D721Med (cell line): ENCODE results near the gene DUSP1.

Experiments
- DNase-seq: peaks from one replicate; pipeline ENCODE4 v3.0.0; 2011; ENCODE audit warnings: low spot score; ENCODE audit not compliant: insufficient read length
- FAIRE-seq: peaks from 2 replicates; lab custom pipeline; 2011; peaks lifted over from hg19 to GRCh38; lab: Jason Lieb, UNC
- TF ChIP-seq, protein P1 (sequence below): IDR thresholded peaks from 2 replicates; pipeline ENCODE4 v1.5.1; 2012; ENCODE audit warnings: mild to moderate bottlenecking, control low read depth; ENCODE audit not compliant: insufficient read depth; ENCODE audit errors: missing control alignments

Gene DUSP1

DNA sequence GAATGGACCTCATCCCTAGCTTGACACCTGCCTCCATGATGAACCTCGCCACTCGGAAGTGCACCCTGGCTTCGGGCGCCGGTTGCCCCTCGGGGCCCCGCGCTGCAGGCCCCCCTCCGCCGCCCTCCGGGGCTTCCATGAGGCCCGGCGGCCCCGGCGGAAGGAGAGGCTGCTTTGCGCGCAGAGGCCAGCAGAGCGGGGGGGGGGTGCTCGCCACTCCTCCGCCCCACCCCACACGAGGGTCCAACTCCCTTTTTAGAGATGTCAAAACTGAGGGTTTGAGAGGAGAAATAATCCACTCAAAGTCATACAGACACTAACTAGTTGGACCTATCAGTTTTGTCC, 7.9 kb downstream of the DUSP1 start:
- no peak for DNase-seq
- TF ChIP-seq, protein P1, sequence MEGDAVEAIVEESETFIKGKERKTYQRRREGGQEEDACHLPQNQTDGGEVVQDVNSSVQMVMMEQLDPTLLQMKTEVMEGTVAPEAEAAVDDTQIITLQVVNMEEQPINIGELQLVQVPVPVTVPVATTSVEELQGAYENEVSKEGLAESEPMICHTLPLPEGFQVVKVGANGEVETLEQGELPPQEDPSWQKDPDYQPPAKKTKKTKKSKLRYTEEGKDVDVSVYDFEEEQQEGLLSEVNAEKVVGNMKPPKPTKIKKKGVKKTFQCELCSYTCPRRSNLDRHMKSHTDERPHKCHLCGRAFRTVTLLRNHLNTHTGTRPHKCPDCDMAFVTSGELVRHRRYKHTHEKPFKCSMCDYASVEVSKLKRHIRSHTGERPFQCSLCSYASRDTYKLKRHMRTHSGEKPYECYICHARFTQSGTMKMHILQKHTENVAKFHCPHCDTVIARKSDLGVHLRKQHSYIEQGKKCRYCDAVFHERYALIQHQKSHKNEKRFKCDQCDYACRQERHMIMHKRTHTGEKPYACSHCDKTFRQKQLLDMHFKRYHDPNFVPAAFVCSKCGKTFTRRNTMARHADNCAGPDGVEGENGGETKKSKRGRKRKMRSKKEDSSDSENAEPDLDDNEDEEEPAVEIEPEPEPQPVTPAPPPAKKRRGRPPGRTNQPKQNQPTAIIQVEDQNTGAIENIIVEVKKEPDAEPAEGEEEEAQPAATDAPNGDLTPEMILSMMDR: no peak
- no peak for FAIRE-seq

DNA sequence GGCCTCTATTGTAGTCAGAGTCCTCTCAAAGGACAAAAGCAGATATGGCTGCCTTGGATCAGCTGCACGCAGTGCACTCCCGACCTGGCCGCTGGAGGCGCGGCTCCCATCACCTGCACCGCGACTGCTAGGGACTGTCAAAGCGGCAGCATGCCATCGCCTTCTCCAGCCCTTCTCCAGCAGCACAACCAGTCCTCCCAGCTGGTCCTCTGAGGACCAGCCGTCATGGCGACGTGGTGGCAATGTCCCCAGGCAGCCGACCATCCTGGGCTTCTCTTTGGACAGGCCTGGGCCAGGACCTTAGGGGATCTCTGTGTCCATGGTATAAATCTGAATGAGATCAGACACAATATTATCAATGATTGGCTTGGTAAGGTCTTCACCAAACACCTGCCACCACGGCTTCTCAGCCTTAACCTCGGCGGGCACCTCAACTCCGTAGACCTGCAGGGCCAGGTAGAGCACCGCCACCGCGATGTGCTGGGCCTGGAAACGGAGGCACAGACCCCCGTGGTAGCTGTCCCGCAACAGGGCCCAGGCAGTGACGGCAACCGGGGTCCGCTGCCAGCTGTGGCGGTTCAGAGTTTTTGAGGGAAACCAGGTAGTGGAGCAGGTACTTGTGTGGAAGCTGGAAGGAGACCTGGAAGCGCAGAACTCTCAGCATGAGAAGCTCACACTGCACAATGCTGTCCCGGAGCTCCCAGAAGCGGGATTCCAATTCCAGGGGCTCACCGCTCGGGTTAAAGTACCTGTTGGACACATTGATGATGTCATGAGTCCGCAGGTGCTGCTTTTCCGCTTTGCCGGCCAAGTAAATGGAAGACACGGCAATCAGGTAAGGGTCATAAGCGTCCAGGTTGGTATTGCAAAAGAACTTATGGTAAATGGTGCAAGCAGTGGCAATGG, 8.5 kb downstream of the DUSP1 start:
- no peak for FAIRE-seq
- DNase-seq: no peak
- TF ChIP-seq, protein P1: no peak

DNA sequence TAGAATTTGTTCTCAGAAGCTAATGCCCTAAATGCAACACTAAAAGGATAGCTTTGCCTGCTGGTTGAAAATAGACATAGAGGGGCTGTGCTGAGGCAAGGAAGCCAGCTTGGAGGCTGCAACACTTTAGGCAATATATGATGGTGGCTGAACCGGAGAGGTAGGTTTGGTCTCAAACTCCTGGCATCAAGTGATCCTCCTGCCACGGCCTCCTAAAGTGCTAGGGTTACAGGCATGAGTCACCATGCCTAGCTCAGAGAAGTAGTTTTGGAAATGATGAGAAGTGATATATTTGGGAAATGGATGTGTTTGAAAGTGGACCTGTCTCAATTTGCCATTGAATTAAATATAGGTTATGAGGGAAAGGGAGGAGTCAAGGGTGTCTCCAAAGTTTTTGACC, 10.0 kb downstream of the DUSP1 start:
- DNase-seq: no peak
- TF ChIP-seq, protein P1: no peak
- no peak for FAIRE-seq

DNA sequence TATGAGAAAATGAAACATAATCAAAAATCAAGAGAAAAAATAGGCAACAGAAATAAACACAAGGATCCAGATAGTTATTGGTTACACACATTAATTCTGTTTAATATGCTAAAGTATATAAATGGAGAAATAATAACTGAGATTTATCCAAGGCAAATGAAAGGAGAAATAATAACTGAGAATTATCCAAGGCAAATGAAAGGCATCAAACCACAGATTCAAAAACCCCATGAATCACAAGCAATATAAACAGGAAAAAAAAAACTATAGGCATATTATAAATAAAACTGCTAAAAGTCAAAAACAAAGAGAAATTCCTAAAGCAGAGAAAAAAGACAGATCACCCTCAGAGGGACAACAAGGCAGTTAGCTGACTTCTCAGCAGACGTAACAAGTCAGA, 10.9 kb downstream of the DUSP1 start:
- DNase-seq (no peak), FAIRE-seq (no peak)
- TF ChIP-seq, protein P1: no peak

DNA sequence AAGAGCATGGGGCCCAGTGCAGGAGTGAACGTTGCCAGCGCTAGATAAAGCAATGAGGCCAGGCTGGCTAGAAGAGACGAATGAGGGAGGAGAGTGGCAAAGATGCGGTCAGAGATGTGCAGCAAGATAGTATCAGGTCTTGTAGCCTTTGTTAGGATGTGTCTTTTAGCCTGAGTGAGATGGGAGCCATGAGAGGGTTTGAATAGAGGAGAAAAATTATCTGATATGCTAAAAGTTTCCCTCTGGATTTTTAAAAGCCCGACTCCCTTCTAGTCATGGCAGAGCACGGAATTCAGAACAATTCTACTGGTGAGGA, 12.2 kb downstream of the DUSP1 start:
- DNase-seq (no peak), FAIRE-seq (no peak)
- TF ChIP-seq, protein P1: no peak

DNA sequence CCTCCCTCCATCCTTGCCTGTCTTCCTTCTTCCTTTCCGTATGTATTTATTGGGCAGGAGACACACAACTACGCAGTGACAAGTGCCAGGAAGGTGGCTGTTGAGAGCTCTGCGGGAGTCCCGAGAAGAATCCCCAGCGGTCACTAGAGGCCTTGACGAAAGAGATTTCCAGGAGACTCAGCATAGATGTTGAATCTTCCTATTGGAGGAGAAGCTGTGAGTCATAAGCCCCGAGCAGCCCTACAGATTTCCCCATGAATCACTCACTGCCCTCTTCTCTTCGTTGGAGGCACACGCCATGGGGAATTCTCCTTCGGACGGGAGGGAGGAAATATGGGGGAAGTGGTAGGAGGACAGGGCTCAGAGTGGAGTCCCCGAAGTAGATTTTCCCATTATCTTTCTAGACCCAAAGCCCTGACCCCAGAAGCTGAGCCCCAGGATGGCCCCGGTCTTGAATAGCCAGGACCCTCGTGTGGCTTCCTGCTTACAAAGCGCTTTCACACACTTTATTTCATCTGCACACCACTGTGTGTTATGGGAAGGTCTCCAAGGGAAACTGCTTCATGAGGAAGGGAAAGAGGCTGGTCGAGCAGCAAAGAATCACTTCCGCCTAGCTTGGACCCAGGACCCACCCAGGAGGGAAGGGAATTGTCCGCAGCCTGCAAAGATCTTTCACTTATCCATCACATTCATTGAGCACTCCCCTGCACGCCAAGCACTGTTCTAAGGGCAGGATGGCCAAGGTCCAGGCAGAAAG, 12.7 kb downstream of the DUSP1 start:
- TF ChIP-seq, protein P1: no peak
- DNase-seq: no peak
- no peak for FAIRE-seq
